SK-N-SH (cell line): ENCODE data around the gene PLRG1. TPM values are rescaled to one million over a fixed set of nuclear protein-coding genes. Genes with fewer than 3 reads are reported as not detected.

Experiments used
- CTCF ChIA-PET: fragments of 300-600, 350-600 bp; formaldehyde crosslinking; extraction: SDS; loops from one replicate; lab custom pipeline; 2021; lab: Yijun Ruan, JAX
- POLR2A ChIA-PET: fragments of 350-600 bp; sonication (Branson Sonifier 250); formaldehyde crosslinking; extraction: SDS; loops from one replicate; lab custom pipeline; 2020; ENCODE audit warnings: antibody characterized with exemption, inconsistent platforms; lab: Yijun Ruan, JAX
- DNase-seq: peaks from one replicate; pipeline ENCODE4 v3.0.0; 2012
- H2AFZ ChIP-seq: fragments of 200-600 bp; sonication (generic); 2 replicates; pipeline ENCODE4 v1.8.1; 2016; ENCODE audit warnings: antibody characterized with exemption, mild to moderate bottlenecking, low read depth
- H3F3A ChIP-seq: fragments of 200-600 bp; sonication (generic); replicated peaks from 2 replicates; pipeline ENCODE3; 2016; ENCODE audit warnings: antibody characterized with exemption, mild to moderate bottlenecking; ENCODE audit not compliant: insufficient read depth
- H3K27ac ChIP-seq, 2 experiments: fragments of 200-500 bp in 1 of 2; fragments of 200-600 bp in 1 of 2; sonication (Bioruptor generic) in 1 of 2; sonication (generic), shearing (Covaris generic) in 1 of 2; 2 replicates each; pipeline versions ENCODE4 v1.5.1 to v1.6.1; 2014 to 2016; ENCODE audit warnings: low read depth in 2 of 2, inconsistent platforms in 1 of 2, low read length in 1 of 2, mild to moderate bottlenecking in 1 of 2, mixed read lengths in 1 of 2
- H3K27me3 ChIP-seq: fragments of 200-600 bp; sonication (generic), shearing (Covaris generic); 2 replicates; pipeline ENCODE4 v1.6.1; 2016; ENCODE audit warnings: mixed run types; ENCODE audit not compliant: insufficient read depth
- H3K36me3 ChIP-seq, 2 experiments: fragments of 200-500 bp in 1 of 2; fragments of 200-600 bp in 1 of 2; sonication (Bioruptor generic) in 1 of 2; sonication (generic) in 1 of 2; replicated peaks in 1 of 2; 2 replicates each; pipeline versions ENCODE3 to v1.5.1; 2014 to 2016; ENCODE audit warnings: low read length in 1 of 2, mild to moderate bottlenecking in 1 of 2; ENCODE audit not compliant: insufficient read depth in 2 of 2, control insufficient read depth in 1 of 2
- H3K4me1 ChIP-seq, 2 experiments: fragments of 200-500 bp in 1 of 2; fragments of 200-600 bp in 1 of 2; sonication (Bioruptor generic) in 1 of 2; sonication (generic), shearing (Covaris generic) in 1 of 2; 2 replicates each; pipeline versions ENCODE4 v1.5.1 to v1.6.1; 2014 to 2016; ENCODE audit warnings: low read depth in 1 of 2, low read length in 1 of 2, mixed run types in 1 of 2; ENCODE audit not compliant: insufficient read depth in 2 of 2, control insufficient read depth in 1 of 2
- H3K4me2 ChIP-seq: fragments of 200-600 bp; sonication (generic), shearing (Covaris generic); 2 replicates; pipeline ENCODE4 v1.6.1; 2017; ENCODE audit warnings: mixed run types
- H3K4me3 ChIP-seq, 2 experiments: fragments of 200-500 bp in 1 of 2; fragments of 200-600 bp in 1 of 2; sonication (Bioruptor generic) in 1 of 2; sonication (generic), shearing (Covaris generic) in 1 of 2; 2 replicates each; pipeline versions ENCODE4 v1.5.1 to v1.8.1; 2014 to 2016; ENCODE audit warnings: low read depth in 2 of 2, inconsistent platforms in 1 of 2, low read length in 1 of 2, mild to moderate bottlenecking in 1 of 2, mixed read lengths in 1 of 2, moderate library complexity in 1 of 2
- H3K79me2 ChIP-seq: fragments of 200-600 bp; sonication (generic); 2 replicates; pipeline ENCODE4 v1.8.1; 2017; ENCODE audit warnings: mild to moderate bottlenecking; ENCODE audit not compliant: insufficient read depth
- H3K9ac ChIP-seq: fragments of 200-600 bp; sonication (generic); 2 replicates; pipeline ENCODE4 v1.6.1; 2017; ENCODE audit warnings: mixed run types
- H3K9me2 ChIP-seq: fragments of 200-600 bp; sonication (generic); 2 replicates; pipeline ENCODE4 v1.6.1; 2017; ENCODE audit warnings: mixed run types
- H3K9me3 ChIP-seq: fragments of 200-600 bp; sonication (generic); 2 replicates; pipeline ENCODE4 v1.6.1; 2017; ENCODE audit warnings: mixed run types, mild to moderate bottlenecking, moderate library complexity
- H4K20me1 ChIP-seq: fragments of 200-600 bp; sonication (generic); 2 replicates; pipeline ENCODE4 v1.6.1; 2017; ENCODE audit warnings: mild to moderate bottlenecking, mixed run types; ENCODE audit not compliant: insufficient read depth
- FOSL2 ChIP-seq: IDR thresholded peaks from 2 replicates; pipeline ENCODE4 v1.4.0; 2012; ENCODE audit warnings: low read depth, mild to moderate bottlenecking, moderate library complexity, borderline replicate concordance
- GATA2 ChIP-seq: sonication (generic); formaldehyde crosslinking; IDR thresholded peaks from 2 replicates; pipeline ENCODE4 v1.5.0; 2020; ENCODE audit warnings: mild to moderate bottlenecking, missing genetic modification reagents
- MXI1 ChIP-seq: IDR thresholded peaks from 2 replicates; pipeline ENCODE4 v1.6.1; 2012; ENCODE audit warnings: mild to moderate bottlenecking, low read depth, low read length, improper control_type of control experiment
- NRF1 ChIP-seq: IDR thresholded peaks from 2 replicates; pipeline ENCODE4 v1.6.1; 2012; ENCODE audit warnings: low read depth, mild to moderate bottlenecking, low read length
- SMC3 ChIP-seq: IDR thresholded peaks from 2 replicates; pipeline ENCODE4 v1.6.1; 2012; ENCODE audit warnings: low read depth, low read length, improper control_type of control experiment
- TCF12 ChIP-seq: IDR thresholded peaks from 2 replicates; pipeline ENCODE4 v1.4.0; 2012
- WGBS: methylation state at CpG from one replicate; pipeline ENCODE4 v1.1.6; 2017; ENCODE audit warnings: low lambda C conversion rate; 5-methylcytosine and 5-hydroxymethylcytosine counted together
- polyA plus RNA-seq, 3 experiments: library from polyadenylated mRNA; depleted of rRNA; stranded (reverse); fragments of >200 nt; gene quantifications; 2 replicates each; pipeline ENCODE4 v1.2.3, GENCODE V29; 2012
- TF ChIP-seq, protein P1 (sequence below): IDR thresholded peaks from 2 replicates; pipeline ENCODE4 v1.4.0; 2012; ENCODE audit warnings: low read depth, borderline replicate concordance
- TF ChIP-seq, protein P2 (sequence below): fragments of 150-350 bp; IDR thresholded peaks from 2 replicates; pipeline ENCODE4 v1.6.1; 2017; ENCODE audit warnings: antibody characterized with exemption, low read length, low read depth, borderline replicate concordance
- TF ChIP-seq, protein P3 (sequence below): IDR thresholded peaks from 2 replicates; pipeline ENCODE4 v1.6.1; 2012; ENCODE audit warnings: mild to moderate bottlenecking, low read depth, low read length, moderate library complexity

The PLRG1 gene
- polyA plus RNA-seq, 1 of the 3 experiments (the other 2 are of a cell fraction): 64.8 TPM

GRCh38 chr4:154517591-154517990 is 32.6 kb downstream of the PLRG1 start:
- TF ChIP-seq TCF12 (no peak), MXI1 (no peak), GATA2 (no peak), SMC3 (no peak), FOSL2 (no peak), NRF1 (no peak)
- TF ChIP-seq, protein P1, sequence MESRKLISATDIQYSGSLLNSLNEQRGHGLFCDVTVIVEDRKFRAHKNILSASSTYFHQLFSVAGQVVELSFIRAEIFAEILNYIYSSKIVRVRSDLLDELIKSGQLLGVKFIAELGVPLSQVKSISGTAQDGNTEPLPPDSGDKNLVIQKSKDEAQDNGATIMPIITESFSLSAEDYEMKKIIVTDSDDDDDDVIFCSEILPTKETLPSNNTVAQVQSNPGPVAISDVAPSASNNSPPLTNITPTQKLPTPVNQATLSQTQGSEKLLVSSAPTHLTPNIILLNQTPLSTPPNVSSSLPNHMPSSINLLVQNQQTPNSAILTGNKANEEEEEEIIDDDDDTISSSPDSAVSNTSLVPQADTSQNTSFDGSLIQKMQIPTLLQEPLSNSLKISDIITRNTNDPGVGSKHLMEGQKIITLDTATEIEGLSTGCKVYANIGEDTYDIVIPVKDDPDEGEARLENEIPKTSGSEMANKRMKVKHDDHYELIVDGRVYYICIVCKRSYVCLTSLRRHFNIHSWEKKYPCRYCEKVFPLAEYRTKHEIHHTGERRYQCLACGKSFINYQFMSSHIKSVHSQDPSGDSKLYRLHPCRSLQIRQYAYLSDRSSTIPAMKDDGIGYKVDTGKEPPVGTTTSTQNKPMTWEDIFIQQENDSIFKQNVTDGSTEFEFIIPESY: no peak
- TF ChIP-seq, protein P2, sequence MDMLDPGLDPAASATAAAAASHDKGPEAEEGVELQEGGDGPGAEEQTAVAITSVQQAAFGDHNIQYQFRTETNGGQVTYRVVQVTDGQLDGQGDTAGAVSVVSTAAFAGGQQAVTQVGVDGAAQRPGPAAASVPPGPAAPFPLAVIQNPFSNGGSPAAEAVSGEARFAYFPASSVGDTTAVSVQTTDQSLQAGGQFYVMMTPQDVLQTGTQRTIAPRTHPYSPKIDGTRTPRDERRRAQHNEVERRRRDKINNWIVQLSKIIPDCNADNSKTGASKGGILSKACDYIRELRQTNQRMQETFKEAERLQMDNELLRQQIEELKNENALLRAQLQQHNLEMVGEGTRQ: no peak
- TF ChIP-seq, protein P3, sequence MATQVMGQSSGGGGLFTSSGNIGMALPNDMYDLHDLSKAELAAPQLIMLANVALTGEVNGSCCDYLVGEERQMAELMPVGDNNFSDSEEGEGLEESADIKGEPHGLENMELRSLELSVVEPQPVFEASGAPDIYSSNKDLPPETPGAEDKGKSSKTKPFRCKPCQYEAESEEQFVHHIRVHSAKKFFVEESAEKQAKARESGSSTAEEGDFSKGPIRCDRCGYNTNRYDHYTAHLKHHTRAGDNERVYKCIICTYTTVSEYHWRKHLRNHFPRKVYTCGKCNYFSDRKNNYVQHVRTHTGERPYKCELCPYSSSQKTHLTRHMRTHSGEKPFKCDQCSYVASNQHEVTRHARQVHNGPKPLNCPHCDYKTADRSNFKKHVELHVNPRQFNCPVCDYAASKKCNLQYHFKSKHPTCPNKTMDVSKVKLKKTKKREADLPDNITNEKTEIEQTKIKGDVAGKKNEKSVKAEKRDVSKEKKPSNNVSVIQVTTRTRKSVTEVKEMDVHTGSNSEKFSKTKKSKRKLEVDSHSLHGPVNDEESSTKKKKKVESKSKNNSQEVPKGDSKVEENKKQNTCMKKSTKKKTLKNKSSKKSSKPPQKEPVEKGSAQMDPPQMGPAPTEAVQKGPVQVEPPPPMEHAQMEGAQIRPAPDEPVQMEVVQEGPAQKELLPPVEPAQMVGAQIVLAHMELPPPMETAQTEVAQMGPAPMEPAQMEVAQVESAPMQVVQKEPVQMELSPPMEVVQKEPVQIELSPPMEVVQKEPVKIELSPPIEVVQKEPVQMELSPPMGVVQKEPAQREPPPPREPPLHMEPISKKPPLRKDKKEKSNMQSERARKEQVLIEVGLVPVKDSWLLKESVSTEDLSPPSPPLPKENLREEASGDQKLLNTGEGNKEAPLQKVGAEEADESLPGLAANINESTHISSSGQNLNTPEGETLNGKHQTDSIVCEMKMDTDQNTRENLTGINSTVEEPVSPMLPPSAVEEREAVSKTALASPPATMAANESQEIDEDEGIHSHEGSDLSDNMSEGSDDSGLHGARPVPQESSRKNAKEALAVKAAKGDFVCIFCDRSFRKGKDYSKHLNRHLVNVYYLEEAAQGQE: no peak
- Histone ChIP-seq H2AFZ (no peak overlapping the region), H3K36me3 (no peaks in the 10 kb centered on the region), H3K9me2 (no peaks in the 10 kb centered on the region), H3K4me2 (no peak overlapping the region), H4K20me1 (no peaks in the 10 kb centered on the region), H3K4me3 (no peak overlapping the region), H3K79me2 (no peaks in the 10 kb centered on the region), H3K9ac (no peak overlapping the region), H3K27me3 (peaks cover 20% of the 10 kb centered on the region; the same call in 1 of the 2 replicates), H3K4me1 (no peaks in the 10 kb centered on the region), H3F3A (no peaks in the 10 kb centered on the region), H3K27ac (no peak overlapping the region), H3K9me3 (no peaks in the 10 kb centered on the region)
- POLR2A ChIA-PET: no interaction called here
- CTCF ChIA-PET: interaction anchor here (1.2 to 3.7 kb wide), 2 partner anchors 11 to 45 kb away, joined by 3 to 20 read pairs; no protein-coding TSS in a partner anchor
- WGBS: 2% methylated on average over 4 of the region's 4 CpGs
- no peak for DNase-seq
